GM19463 (cell line): ENCODE data around the gene KXD1.
"Not testable (repeated sequence)": the region's sequence is repeated elsewhere in the genome, so short reads cannot be mapped to it uniquely, and the experiment has no call there.

Experiments used
- ATAC-seq: cut with Tn5 transposase; IDR thresholded peaks from one replicate; pipeline ENCODE4 v1.9.1; 2021; ENCODE audit warnings: mild to moderate bottlenecking, moderate library complexity; ENCODE audit not compliant: unreplicated experiment

KXD1 gene

GRCh38 chr19:18557411-18558201 is at the start of gene KXD1:
Gene KXD1, plus strand, starts transcription at chr19:18557870. Its CDS starts 4,187 bp downstream, at chr19:18562057.
- ATAC-seq: peak; percentile 97

DNA sequence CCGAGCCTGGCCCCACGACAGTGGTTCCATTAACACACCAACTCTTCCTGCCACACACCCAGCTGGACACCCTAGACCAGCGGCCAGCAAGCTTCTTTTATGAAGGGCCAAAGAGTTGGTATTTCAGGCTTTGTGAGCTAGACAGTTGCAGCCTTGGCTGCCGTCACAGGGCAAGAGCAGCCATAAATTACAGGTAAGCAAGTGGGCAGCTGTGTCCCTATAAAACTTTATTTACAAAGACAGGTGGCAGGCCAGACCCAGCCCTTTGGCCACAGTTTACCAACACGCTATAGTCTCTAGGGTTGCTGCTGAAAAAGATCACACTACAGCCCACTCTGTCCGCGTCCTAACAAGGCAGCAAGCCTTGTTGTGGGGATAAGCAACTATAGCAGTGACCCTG is 49.1 kb upstream of the KXD1 start:
- no peak for ATAC-seq

GRCh38 chr19:18510216-18510615 is 47.5 kb upstream of the KXD1 start:
- no peak for ATAC-seq

- no peak for ATAC-seq
Measured at GRCh38 chr19:18513868-18514267, 43.8 kb upstream of the KXD1 start.

DNA sequence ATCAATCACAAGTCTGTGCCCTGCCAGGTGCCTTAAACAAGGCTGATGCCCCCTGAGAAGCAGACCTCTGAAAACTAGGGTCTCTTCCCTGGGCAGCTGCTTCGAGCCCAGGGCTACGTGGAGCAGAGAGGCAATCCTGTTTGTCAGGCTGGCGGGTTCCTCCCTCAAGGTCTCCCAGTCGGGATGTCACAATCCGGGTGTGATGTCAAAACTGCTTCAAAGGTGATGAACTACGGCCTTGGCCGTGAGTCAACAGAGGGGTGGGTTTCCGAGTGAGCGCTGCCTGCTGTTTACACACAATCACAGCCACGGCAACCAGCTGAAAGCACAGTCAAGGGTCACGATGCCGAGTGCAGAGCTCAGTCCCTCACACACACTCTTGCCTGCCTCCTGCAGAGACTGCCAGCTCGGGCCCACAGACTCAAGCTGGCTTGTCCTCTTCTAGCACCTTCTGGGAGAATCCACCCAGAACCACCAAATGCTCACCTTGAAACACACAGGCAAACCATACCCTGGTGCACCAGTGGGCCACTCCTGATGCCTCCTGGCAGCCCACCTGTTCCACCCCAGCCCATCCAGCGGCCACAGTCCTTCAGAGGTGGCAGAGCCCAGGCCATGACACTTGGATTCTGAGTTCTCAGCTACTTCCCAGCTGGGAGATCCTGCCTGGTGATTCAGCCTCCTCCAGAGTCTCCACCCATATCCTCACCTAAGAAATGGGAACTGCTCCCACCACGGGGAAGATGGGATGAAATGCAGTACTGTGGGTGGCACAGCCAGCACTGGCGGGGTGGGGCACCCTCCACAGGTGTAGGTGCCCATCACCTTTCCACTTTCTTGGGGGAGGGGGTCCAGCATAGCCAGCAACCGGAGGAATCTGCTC is 42.6 kb upstream of the KXD1 start:
- no peak for ATAC-seq

DNA sequence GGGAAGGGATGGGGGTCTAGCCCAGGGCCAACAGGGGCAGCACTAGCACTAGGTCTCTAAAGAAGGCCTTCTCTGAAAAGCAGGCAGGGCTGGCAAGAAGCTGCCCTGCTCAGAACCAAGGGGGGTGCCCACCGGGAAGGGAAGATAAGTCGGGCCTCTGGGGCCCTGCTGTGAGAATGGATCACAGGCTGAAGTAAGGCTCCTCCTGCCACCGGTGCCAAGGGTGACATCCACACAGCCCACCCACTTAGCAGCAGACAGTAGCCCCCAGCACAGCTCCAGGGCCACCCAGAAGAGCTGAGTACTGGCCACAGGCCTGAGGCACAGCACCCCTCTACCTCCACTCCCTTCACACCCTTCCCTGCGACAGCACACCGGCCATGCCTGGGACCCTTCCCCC is 41.7 kb upstream of the KXD1 start:
- ATAC-seq: no peak

- ATAC-seq: no peak
Measured at GRCh38 chr19:18517606-18518005, 40.1 kb upstream of the KXD1 start.

DNA sequence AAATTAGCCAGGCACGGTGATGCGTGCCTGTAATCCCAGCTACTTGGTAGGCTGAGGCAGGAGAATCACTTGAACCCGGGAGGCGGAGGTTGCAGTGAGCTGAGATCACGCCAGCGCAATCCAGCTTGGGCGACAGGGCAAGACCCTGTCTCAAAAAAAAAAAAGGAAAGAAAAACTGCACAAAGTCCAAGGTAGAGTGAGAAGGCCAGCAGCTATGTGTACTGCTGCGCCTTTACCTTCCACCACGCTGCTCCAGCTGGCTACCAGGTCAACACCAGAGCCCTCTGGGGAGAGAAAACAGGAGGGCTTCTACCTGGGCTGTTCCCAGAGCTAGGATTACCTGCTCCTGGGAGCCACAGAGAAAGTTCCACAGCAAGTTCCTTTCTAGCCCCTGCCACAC is 39.0 kb upstream of the KXD1 start:
- ATAC-seq: no peak

DNA sequence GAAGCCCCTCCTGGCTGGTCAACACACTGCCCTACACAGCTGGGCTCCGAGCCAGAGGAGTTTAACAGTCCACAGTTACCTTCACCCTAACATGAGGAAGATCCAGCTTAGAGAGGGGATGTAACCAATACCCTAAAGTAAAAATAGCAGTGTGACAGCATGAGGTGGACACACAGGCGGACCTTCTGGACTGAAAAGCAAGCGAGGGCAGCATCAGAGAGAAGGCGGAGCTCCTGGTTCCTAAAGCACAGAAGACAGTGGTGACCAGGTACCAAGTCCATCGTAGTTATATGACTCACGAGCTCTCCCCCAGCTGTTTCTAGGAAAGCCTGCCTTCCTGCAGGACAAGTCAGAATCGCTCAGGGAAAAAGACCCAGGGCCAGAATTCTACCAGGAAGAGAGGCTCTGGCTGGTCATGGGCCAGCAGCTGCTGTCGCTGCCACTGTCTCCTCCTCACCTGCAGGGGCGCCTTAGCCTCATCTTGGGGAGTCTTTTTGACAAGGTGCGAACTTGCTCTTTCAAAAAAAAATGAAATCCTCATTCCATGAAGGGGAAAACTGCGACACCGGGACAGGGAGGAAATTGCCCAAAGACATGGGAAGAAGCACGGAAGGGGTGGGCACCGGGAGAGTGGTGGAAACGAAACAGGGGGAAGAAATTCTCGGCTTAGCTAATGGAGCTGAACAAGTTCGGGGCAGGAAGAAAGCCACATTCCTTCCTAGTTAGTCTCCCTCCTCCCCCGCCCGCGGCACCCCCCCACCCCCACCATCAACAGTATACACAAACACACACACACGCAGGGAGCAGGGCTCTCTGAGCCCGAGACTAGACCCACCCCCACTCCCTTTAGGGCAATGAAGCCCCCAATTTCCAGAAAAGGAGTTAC is 37.5 kb upstream of the KXD1 start:
- no peak for ATAC-seq

GRCh38 chr19:18520848-18521691 is 36.6 kb upstream of the KXD1 start:
- ATAC-seq: no peak

DNA sequence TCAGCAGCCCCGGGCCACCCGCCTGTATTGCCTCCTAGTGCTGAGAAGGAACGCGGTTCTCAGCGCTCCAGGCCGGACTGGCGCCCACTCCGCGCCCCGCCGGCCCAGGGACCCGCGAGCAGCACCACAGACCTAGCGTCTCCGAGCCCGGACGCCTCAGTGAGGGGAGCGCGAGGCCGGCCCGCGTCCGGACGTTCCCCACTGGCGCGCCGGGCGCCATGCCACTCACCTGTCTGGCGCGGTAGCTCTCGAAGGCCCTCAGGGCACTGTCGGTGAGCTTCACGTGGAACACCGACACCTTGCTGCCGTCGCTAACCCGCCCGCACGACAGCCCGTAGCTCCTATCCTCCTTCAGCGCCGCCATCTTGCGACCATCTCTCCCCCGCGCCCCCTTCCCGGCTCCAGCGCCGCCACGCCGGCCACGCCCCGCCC is 36.0 kb upstream of the KXD1 start, which contains the start of gene ELL:
ELL (minus strand) TSS at position 379 of the 432 bp plus-strand sequence; CDS start at position 364, 15 bp downstream.
- no peak for ATAC-seq

DNA sequence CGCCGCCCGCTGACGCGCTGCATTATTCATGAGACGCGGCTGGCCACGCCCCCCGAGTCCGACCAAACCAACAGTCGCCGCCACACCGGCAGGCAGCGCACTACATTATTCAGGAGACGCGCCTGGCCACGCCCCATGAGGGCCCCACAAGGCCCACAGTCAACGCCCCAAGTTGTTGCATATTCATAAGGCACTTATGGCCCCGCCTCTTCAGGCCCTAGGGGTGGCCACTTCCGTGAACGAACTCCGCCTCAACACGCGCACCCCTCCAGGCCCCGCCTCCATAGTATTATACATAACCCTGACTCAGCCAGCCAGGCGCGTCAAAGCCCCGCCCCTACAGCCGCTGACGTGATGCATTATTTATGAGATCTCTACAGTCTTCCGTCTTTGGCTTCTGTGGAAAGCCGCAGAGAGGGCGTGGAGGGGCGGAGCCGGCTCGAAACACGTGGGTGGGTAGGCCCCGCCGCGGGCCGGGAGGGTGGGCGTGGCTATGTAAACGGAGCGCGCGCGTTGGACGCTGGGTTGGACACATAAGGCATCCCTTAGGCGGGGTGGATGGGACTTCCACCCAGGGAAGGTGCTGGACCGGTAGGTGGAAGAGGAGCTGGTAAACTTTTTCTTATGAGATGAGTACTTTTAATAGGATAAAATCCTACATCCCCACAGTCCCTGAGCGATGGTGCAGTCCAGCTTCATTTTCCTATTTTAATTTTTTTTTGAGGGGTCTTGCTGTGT is 35.4 kb upstream of the KXD1 start:
- peak; percentile 82 for ATAC-seq

DNA sequence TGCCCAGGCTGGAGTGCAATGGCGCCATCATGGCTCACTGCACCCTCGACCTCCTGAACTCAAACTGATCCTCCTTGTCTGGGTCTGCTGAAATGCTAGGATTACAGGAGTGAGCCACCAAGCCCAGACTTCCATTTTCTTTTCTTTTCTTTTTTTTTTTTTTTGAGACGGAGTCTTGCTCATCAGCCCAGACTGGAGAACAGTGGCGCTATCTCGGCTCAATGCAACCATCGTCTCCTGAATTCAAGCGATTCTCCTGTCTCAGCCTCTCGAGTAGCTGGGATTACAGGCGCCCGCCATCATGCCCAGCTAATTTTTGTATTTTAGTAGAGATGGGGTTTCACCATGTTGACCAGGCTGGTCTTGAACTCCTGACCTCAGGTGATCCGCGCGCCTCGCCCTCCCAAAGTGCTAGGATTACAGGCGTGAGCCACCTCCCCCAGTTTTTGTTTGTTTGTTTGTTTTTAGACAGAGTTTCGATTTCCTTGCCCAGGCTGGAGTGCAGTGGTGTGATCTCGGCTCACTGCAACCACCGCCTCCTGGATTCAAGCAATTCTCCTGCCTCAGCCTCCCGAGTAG is 34.7 kb upstream of the KXD1 start:
- not testable (repeated sequence) for ATAC-seq

DNA sequence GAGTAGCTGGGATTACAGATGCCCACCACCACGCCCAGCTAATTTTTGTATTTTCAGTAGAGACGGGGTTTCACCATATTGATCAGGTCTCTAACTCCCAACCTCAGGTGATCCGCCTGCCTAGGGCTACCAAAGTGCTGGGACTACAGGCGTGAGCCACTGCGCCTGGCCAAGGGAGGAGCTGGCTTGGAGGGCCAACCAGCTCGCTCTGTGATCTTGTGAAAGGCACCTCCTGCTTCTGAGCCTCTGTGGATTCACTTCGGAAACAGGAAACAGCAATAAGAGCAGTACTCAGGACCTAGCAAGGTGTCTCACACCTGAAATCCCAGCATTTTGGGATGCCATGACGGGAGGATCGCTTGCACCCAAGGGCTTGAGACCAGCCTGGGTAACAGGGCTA is 33.8 kb upstream of the KXD1 start:
- no peak for ATAC-seq

DNA sequence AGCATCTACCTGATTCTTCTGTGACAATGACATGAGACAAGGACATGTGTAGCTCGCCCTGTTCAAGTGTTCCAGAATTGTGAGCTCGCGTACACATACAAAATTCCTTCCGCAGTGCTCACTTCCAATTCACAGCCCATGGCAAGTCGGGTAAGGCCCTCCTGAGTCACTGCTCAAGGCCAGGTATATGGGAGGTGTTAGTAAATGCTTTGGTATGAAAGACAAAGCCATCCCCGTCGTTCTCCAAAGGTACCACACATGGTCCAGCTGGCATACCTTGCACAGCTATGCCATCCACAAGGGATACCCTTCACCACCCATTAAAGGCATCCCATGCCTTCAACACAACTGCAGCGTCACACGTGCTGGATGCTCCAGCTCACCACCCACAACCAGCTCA is 31.4 kb upstream of the KXD1 start:
- ATAC-seq: no peak

GRCh38 chr19:18529782-18530181 is 27.9 kb upstream of the KXD1 start:
- ATAC-seq: no peak

GRCh38 chr19:18531485-18531884 is 26.2 kb upstream of the KXD1 start:
- ATAC-seq: no peak

- no peak for ATAC-seq
Measured at GRCh38 chr19:18532168-18532890, 25.3 kb upstream of the KXD1 start.
